ENCODE data around the gene ZNF862. TPM values are rescaled to one million over a fixed set of nuclear protein-coding genes. Genes with fewer than 3 reads are reported as not detected.

Gene ZNF862
- polyA plus RNA-seq, 1 of the 3 experiments (the other 2 are of a cell fraction): 17.3 TPM

- no peak for DNase-seq
- H4K20me1 ChIP-seq (ENCODE audit: insufficient read depth): no peaks in the 10 kb centered on the region
- no peak overlapping the region for H3K9ac ChIP-seq
- no peak overlapping the region for H3K27ac ChIP-seq (ENCODE audit: low read depth in 2 of 2, low read length in 1 of 2)
- H3F3A ChIP-seq (replicated peaks; ENCODE audit: insufficient read depth): no peaks in the 10 kb centered on the region
- TF ChIP-seq FOXM1 (IDR thresholded peaks at IDR 0.05; ENCODE audit: low read depth): no peak
- TF ChIP-seq NRF1 (IDR thresholded peaks at IDR 0.05; ENCODE audit: low read depth, low read length): no peak
- TF ChIP-seq GATA2 (CRISPR knock-in tag; IDR thresholded peaks at IDR 0.05): no peak
- no peak for TF ChIP-seq RXRA (IDR thresholded peaks at IDR 0.05; ENCODE audit: borderline replicate concordance, low read depth)
- TF ChIP-seq EZH2phosphoT487 (IDR thresholded peaks at IDR 0.05; ENCODE audit: borderline replicate concordance, low read depth): no peak
- TF ChIP-seq EP300 (IDR thresholded peaks at IDR 0.05; ENCODE audit: borderline replicate concordance in 1 of 2, low read depth in 1 of 2, low read length in 1 of 2): no peak
- no peak for TF ChIP-seq IRF3 (IDR thresholded peaks at IDR 0.05; ENCODE audit: low read depth, low read length)
- TF ChIP-seq USF2 (IDR thresholded peaks at IDR 0.05; ENCODE audit: borderline replicate concordance, low read depth, low read length): no peak
- TF ChIP-seq RAD21 (IDR thresholded peaks at IDR 0.05; ENCODE audit: low read length): no peak
- no peak for TF ChIP-seq TEAD4 (IDR thresholded peaks at IDR 0.05; ENCODE audit: borderline replicate concordance, insufficient read depth)
- TF ChIP-seq RCOR1 (IDR thresholded peaks at IDR 0.05; ENCODE audit: low read length): no peak
- H3K79me2 ChIP-seq (ENCODE audit: insufficient read depth): no peaks in the 10 kb centered on the region
- H3K4me1 ChIP-seq (ENCODE audit: control insufficient read depth in 1 of 2, insufficient read depth in 2 of 2, low read depth in 1 of 2, low read length in 1 of 2): peaks cover 0 to 2% of the 10 kb centered on the region in 2 experiments; a peak in 1 of 4 replicates
- no peaks in the 10 kb centered on the region for H3K36me3 ChIP-seq (replicated peaks in 1 of 2; ENCODE audit: control insufficient read depth in 1 of 2, insufficient read depth in 2 of 2, low read length in 1 of 2)
- H3K4me2 ChIP-seq: no peak overlapping the region
- POLR2A ChIA-PET: no interaction called here
- H3K9me2 ChIP-seq: no peaks in the 10 kb centered on the region
- no peaks in the 10 kb centered on the region for H3K9me3 ChIP-seq
- no peak overlapping the region for H3K4me3 ChIP-seq (ENCODE audit: low read depth in 2 of 2, low read length in 1 of 2)
- no peak overlapping the region for H2AFZ ChIP-seq (ENCODE audit: low read depth)
- peaks cover 12% of the 10 kb centered on the region; the same call in 1 of the 2 replicates for H3K27me3 ChIP-seq (ENCODE audit: insufficient read depth)
- CTCF ChIA-PET: interaction anchor here (10.8 kb wide), 1 partner anchor 16 kb away, joined by 119 read pairs; no protein-coding TSS in a partner anchor
- WGBS (ENCODE audit: low lambda C conversion rate): 59% methylated on average over 6 of the region's 13 CpGs
These were observed 13.9 kb upstream of the ZNF862 start for GRCh38 chr7:149824301-149824741.

- 69% methylated on average over 15 of the region's 19 CpGs for WGBS (ENCODE audit: low lambda C conversion rate)
- Histone ChIP-seq H4K20me1 (ENCODE audit: insufficient read depth) (no peaks in the 10 kb centered on the region), H3K4me1 (ENCODE audit: control insufficient read depth in 1 of 2, insufficient read depth in 2 of 2, low read depth in 1 of 2, low read length in 1 of 2) (peaks cover 0 to 2% of the 10 kb centered on the region in 2 experiments; a peak in 1 of 4 replicates), H3K9ac (no peak overlapping the region), H3K4me2 (no peak overlapping the region), H3K36me3 (replicated peaks in 1 of 2; ENCODE audit: control insufficient read depth in 1 of 2, insufficient read depth in 2 of 2, low read length in 1 of 2) (no peaks in the 10 kb centered on the region), H3K9me2 (no peaks in the 10 kb centered on the region), H3K27ac (ENCODE audit: low read depth in 2 of 2, low read length in 1 of 2) (no peak overlapping the region), H3F3A (replicated peaks; ENCODE audit: insufficient read depth) (no peaks in the 10 kb centered on the region), H3K27me3 (ENCODE audit: insufficient read depth) (peaks cover 12% of the 10 kb centered on the region; the same call in 1 of the 2 replicates), H3K79me2 (ENCODE audit: insufficient read depth) (no peaks in the 10 kb centered on the region), H2AFZ (ENCODE audit: low read depth) (no peak overlapping the region), H3K4me3 (ENCODE audit: low read depth in 2 of 2, low read length in 1 of 2) (no peak overlapping the region), H3K9me3 (no peaks in the 10 kb centered on the region)
- ChIA-PET CTCF (interaction anchor here (1.0 to 10.8 kb wide), 3 partner anchors 14 to 27 kb away, joined by 3 to 119 read pairs (median 4); partner anchors contain the start of gene ZNF862), POLR2A (no interaction called here)
- TF ChIP-seq FOXM1 (IDR thresholded peaks at IDR 0.05; ENCODE audit: low read depth): no peak
- TF ChIP-seq PBX3 (IDR thresholded peaks at IDR 0.05): no peak
- no peak for TF ChIP-seq YY1 (IDR thresholded peaks at IDR 0.05; ENCODE audit: low read depth)
- TF ChIP-seq RFX5 (IDR thresholded peaks at IDR 0.05; ENCODE audit: low read length): no peak
- no peak for TF ChIP-seq TEAD4 (IDR thresholded peaks at IDR 0.05; ENCODE audit: borderline replicate concordance, insufficient read depth)
- TF ChIP-seq RAD21 (IDR thresholded peaks at IDR 0.05; ENCODE audit: low read length): no peak
- no peak for TF ChIP-seq USF1 (IDR thresholded peaks at IDR 0.05; ENCODE audit: borderline replicate concordance, low read depth)
- no peak for TF ChIP-seq FOSL2 (IDR thresholded peaks at IDR 0.05; ENCODE audit: borderline replicate concordance, low read depth)
- no peak for TF ChIP-seq ZBTB33 (IDR thresholded peaks at IDR 0.05; ENCODE audit: borderline replicate concordance, low read depth)
- TF ChIP-seq CHD2 (IDR thresholded peaks at IDR 0.05; ENCODE audit: low read length, partially characterized antibody): no peak
- TF ChIP-seq MXI1 (IDR thresholded peaks at IDR 0.05; ENCODE audit: low read depth, low read length): no peak
- no peak for TF ChIP-seq MEF2A (IDR thresholded peaks at IDR 0.05; ENCODE audit: borderline replicate concordance, low read depth)
- DNase-seq: peak; percentile 36
These were observed 13.2 kb upstream of the ZNF862 start for GRCh38 chr7:149824748-149825566.
